ENCODE measurements around the gene CSNK2A3. TPM values are rescaled to one million over a fixed set of nuclear protein-coding genes. Genes with fewer than 3 reads are reported as not detected.

The CSNK2A3 gene
- total RNA-seq, 1 donor from 2014 or later, result 0.35 TPM

GRCh38 chr11:11395126-11395525 is 42.1 kb upstream of the CSNK2A3 start:
- no peak for DNase-seq (ENCODE audit: low read depth)
- no peak overlapping the region for H3K4me3 ChIP-seq (ENCODE audit: low read depth, low read length)
- TF ChIP-seq CTCF (conservative IDR thresholded peaks at IDR 0.05; ENCODE audit: low read depth, low read length), result no peak

- no peak for TF ChIP-seq CTCF (conservative IDR thresholded peaks at IDR 0.05; ENCODE audit: low read depth, low read length)
- DNase-seq (ENCODE audit: low read depth), result no peak
- H3K4me3 ChIP-seq (ENCODE audit: low read depth, low read length), result no peak overlapping the region
Observed at GRCh38 chr11:11394241-11394640, 41.2 kb upstream of the CSNK2A3 start.

GRCh38 chr11:11391796-11392463 is 38.9 kb upstream of the CSNK2A3 start:
- no peak overlapping the region for H3K4me3 ChIP-seq (ENCODE audit: low read depth, low read length)
- no peak for TF ChIP-seq CTCF (conservative IDR thresholded peaks at IDR 0.05; ENCODE audit: low read depth, low read length)
- DNase-seq (ENCODE audit: low read depth), result peak; percentile 88

GRCh38 chr11:11391169-11391568 is 38.1 kb upstream of the CSNK2A3 start:
- no peak overlapping the region for H3K4me3 ChIP-seq (ENCODE audit: low read depth, low read length)
- DNase-seq (ENCODE audit: low read depth), result no peak
- TF ChIP-seq CTCF (conservative IDR thresholded peaks at IDR 0.05; ENCODE audit: low read depth, low read length), result no peak

- DNase-seq (ENCODE audit: low read depth), result no peak
- peak; percentile 11 for TF ChIP-seq CTCF (conservative IDR thresholded peaks at IDR 0.05; ENCODE audit: low read depth, low read length)
- no peak overlapping the region for H3K4me3 ChIP-seq (ENCODE audit: low read depth, low read length)
Observed at GRCh38 chr11:11390068-11390771, 37.2 kb upstream of the CSNK2A3 start.

DNA sequence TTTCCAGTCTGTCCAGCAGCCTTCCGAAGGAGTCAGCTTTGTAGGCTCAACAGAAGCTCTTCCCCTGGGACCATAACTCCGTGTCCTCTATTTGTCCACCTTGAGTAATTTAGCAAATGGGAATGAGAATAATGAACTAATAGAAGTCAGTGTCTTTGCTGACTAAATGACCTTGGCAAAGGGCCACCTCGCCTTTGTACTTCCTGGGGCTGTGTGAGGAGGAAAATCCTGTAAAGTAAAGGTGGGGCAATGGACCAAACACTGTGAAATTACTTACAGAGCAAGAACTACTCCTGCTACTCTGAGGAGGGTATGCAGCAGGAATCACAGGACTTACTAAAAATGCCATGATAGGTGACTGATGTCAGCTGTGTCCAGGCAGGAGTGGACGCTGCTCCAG is 36.2 kb upstream of the CSNK2A3 start:
- TF ChIP-seq CTCF (conservative IDR thresholded peaks at IDR 0.05; ENCODE audit: low read depth, low read length), result no peak
- no peak overlapping the region for H3K4me3 ChIP-seq (ENCODE audit: low read depth, low read length)
- no peak for DNase-seq (ENCODE audit: low read depth)

Measured in epithelial cell of proximal tubule (primary cell).